Measurements from ENCODE around the gene TBC1D5.

DNA sequence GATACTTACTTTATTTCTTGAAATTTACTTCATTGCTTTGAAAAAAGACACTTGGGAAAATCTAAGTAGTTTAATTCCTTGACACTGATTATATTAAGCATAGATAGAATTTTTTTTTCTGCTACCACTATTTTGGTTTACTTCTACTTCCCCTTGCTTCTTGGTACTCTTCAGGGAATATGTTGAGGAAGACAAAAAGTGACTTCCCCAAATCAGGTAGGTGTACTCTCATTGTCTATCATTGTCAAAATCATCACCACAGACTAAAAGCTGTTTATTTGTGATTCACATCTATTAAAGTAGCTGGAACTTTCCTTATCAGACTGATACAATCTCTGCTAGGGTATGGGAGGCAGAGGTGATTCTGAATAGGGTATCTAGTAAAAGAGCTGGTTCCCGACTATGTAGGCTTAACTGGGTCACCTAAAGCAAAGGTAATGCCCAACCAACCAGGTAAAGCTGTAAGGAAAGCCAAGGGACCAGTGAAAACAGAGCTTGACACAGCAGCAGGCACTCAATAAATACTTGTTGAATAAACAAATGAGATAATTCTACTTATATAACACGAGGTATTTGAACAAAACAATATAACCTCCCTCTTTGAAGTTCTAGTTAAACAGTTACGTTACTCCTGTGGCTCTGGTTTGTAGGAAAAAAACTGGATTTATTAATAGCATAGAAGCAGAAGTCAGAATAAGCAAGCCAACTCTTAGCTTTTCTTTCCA, 510.7 kb downstream of the TBC1D5 start:
- TF ChIP-seq RNF2 (IDR thresholded peaks at IDR 0.05; ENCODE audit: borderline replicate concordance, low read depth), result no peak
- TF ChIP-seq, protein P1, sequence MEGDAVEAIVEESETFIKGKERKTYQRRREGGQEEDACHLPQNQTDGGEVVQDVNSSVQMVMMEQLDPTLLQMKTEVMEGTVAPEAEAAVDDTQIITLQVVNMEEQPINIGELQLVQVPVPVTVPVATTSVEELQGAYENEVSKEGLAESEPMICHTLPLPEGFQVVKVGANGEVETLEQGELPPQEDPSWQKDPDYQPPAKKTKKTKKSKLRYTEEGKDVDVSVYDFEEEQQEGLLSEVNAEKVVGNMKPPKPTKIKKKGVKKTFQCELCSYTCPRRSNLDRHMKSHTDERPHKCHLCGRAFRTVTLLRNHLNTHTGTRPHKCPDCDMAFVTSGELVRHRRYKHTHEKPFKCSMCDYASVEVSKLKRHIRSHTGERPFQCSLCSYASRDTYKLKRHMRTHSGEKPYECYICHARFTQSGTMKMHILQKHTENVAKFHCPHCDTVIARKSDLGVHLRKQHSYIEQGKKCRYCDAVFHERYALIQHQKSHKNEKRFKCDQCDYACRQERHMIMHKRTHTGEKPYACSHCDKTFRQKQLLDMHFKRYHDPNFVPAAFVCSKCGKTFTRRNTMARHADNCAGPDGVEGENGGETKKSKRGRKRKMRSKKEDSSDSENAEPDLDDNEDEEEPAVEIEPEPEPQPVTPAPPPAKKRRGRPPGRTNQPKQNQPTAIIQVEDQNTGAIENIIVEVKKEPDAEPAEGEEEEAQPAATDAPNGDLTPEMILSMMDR (IDR thresholded peaks at IDR 0.05), result no peak
- TF ChIP-seq, protein P2, sequence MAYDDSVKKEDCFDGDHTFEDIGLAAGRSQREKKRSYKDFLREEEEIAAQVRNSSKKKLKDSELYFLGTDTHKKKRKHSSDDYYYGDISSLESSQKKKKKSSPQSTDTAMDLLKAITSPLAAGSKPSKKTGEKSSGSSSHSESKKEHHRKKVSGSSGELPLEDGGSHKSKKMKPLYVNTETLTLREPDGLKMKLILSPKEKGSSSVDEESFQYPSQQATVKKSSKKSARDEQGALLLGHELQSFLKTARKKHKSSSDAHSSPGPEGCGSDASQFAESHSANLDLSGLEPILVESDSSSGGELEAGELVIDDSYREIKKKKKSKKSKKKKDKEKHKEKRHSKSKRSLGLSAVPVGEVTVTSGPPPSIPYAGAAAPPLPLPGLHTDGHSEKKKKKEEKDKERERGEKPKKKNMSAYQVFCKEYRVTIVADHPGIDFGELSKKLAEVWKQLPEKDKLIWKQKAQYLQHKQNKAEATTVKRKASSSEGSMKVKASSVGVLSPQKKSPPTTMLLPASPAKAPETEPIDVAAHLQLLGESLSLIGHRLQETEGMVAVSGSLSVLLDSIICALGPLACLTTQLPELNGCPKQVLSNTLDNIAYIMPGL (CRISPR knock-in tag; IDR thresholded peaks at IDR 0.05; ENCODE audit: borderline replicate concordance), result no peak
- TF ChIP-seq, protein P3, sequence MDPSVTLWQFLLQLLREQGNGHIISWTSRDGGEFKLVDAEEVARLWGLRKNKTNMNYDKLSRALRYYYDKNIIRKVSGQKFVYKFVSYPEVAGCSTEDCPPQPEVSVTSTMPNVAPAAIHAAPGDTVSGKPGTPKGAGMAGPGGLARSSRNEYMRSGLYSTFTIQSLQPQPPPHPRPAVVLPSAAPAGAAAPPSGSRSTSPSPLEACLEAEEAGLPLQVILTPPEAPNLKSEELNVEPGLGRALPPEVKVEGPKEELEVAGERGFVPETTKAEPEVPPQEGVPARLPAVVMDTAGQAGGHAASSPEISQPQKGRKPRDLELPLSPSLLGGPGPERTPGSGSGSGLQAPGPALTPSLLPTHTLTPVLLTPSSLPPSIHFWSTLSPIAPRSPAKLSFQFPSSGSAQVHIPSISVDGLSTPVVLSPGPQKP (IDR thresholded peaks at IDR 0.05; ENCODE audit: low read depth, low read length), result no peak
- no peak for TF ChIP-seq HDAC2 (IDR thresholded peaks at IDR 0.05)
- no peak for TF ChIP-seq SMC3 (IDR thresholded peaks at IDR 0.05)
- TF ChIP-seq POLR2A (IDR thresholded peaks at IDR 0.05; ENCODE audit: low read length), result no peak
- TF ChIP-seq RAD21 (conservative IDR thresholded peaks at IDR 0.05 in 1 of 2, IDR thresholded peaks at IDR 0.05 in 1 of 2), result no peak
- TF ChIP-seq JUNB (IDR thresholded peaks at IDR 0.05), result no peak
- TF ChIP-seq POLR2AphosphoS2 (conservative IDR thresholded peaks at IDR 0.05; ENCODE audit: low read length), result no peak
- no peak for TF ChIP-seq EP300 (IDR thresholded peaks at IDR 0.05)
- TF ChIP-seq CEBPB (IDR thresholded peaks at IDR 0.05), result no peak
- no peak for TF ChIP-seq CHD4 (IDR thresholded peaks at IDR 0.05; ENCODE audit: borderline replicate concordance)

Measured in A549 (cell line).